ENCODE measurements around the gene PDSS2. TPM values are rescaled to one million over a fixed set of nuclear protein-coding genes. Genes with fewer than 3 reads are reported as not detected.
A peak's percentile ranks its signal among the peaks of the same experiment; 100 is the strongest.
"Not testable (repeated sequence)": the region's sequence is repeated elsewhere in the genome, so short reads cannot be mapped to it uniquely, and the experiment has no call there.

PDSS2 gene
- polyA plus RNA-seq, 4 donors, result 6.5 to 14.8 (median 11.6) TPM

DNA sequence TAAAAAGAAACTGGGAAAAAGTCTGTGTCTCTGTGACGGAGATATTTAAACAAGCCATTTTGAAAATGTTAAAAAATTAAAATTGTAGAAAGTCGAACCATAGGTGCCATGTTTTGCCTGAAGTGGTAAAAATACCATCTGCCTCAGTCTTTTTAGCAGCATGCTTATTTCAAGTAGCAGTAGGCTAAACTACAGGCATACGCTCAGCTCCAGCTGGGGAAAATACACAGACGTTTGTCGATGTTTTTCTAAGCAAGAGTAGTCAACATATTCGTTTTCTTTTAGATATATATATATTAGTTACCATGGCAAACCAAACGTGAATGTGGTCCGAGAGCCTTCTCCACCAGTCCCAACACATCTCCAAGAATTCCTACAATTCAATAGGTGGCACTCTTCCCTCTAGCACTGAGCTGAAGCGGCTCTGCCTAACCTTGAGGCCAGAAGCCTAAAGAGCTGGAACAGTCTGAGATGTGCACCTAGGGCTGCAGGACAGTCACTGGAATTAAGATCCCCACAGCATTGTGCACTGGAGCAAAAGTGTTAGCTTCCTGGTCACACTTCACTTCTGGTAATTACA lies 273.9 kb downstream of the PDSS2 start:
- Histone ChIP-seq H3K4me3 (ENCODE audit: low read depth in 1 of 3, low read length in 3 of 3) (no peak overlapping the region), H3K27me3 (ENCODE audit: control insufficient read depth in 3 of 3, insufficient read depth in 3 of 3, low read length in 3 of 3) (no peaks in the 10 kb centered on the region), H3K4me1 (ENCODE audit: control insufficient read depth in 3 of 3, insufficient read depth in 2 of 3, low read depth in 1 of 3, low read length in 2 of 3) (no peaks in the 10 kb centered on the region), H3K9me3 (ENCODE audit: control insufficient read depth in 2 of 2, insufficient read depth in 1 of 2, low read depth in 1 of 2, low read length in 1 of 2) (no peaks in the 10 kb centered on the region), H3K36me3 (ENCODE audit: control insufficient read depth in 3 of 3, insufficient read depth in 2 of 3, low read depth in 1 of 3, low read length in 3 of 3) (peaks cover 0 to 11% (median 0%) of the 10 kb centered on the region in 3 donors), H3K27ac (ENCODE audit: low read depth in 1 of 3, low read length in 2 of 3) (no peak overlapping the region)
- peak; percentile 27 to 38 for DNase-seq
- no peak for FAIRE-seq
- 72 to 85% (median 83%) methylated on average over 9 of the region's 9 CpGs for WGBS, 3 donors

DNA sequence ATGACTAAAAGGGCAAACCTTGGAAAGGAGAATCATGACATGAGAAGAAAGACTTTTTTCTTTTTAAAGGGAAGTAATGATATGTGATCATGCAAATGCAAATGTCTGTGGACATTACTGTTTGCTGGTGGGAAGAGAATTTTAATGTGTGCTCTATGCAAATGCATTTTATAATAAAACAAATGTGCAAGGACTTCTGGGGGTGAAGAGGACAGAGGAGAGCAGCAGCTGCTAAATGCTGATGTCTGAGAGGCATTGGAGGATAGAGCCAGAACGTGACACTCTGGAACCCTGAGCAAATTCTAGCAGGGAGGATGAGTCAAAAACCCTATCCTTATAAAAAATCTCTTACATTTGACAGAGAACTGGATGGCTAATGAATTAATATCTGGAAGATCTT lies 274.9 kb downstream of the PDSS2 start:
- WGBS, 3 donors, result 74 to 90% (median 88%) methylated on average over 1 of the region's 1 CpG
- Histone ChIP-seq H3K9me3 (ENCODE audit: control insufficient read depth in 2 of 2, insufficient read depth in 1 of 2, low read depth in 1 of 2, low read length in 1 of 2) (no peaks in the 10 kb centered on the region), H3K36me3 (ENCODE audit: control insufficient read depth in 3 of 3, insufficient read depth in 2 of 3, low read depth in 1 of 3, low read length in 3 of 3) (peaks cover 0 to 9% (median 0%) of the 10 kb centered on the region in 3 donors), H3K4me3 (ENCODE audit: low read depth in 1 of 3, low read length in 3 of 3) (no peak overlapping the region), H3K4me1 (ENCODE audit: control insufficient read depth in 3 of 3, insufficient read depth in 2 of 3, low read depth in 1 of 3, low read length in 2 of 3) (no peaks in the 10 kb centered on the region), H3K27ac (ENCODE audit: low read depth in 1 of 3, low read length in 2 of 3) (no peak overlapping the region), H3K27me3 (ENCODE audit: control insufficient read depth in 3 of 3, insufficient read depth in 3 of 3, low read length in 3 of 3) (no peaks in the 10 kb centered on the region)
- FAIRE-seq, result no peak
- DNase-seq, result no peak

GRCh38 chr6:107180099-107180498 lies 279.3 kb downstream of the PDSS2 start:
- FAIRE-seq, result no peak
- WGBS, 3 donors, result 98 to 100% (median 99%) methylated on average over 2 of the region's 2 CpGs
- DNase-seq, result no peak
- H3K9me3 ChIP-seq (ENCODE audit: control insufficient read depth in 2 of 2, insufficient read depth in 1 of 2, low read depth in 1 of 2, low read length in 1 of 2), result no peaks in the 10 kb centered on the region
- no peak overlapping the region for H3K4me3 ChIP-seq (ENCODE audit: low read depth in 1 of 3, low read length in 3 of 3)
- no peaks in the 10 kb centered on the region for H3K27me3 ChIP-seq (ENCODE audit: control insufficient read depth in 3 of 3, insufficient read depth in 3 of 3, low read length in 3 of 3)
- H3K27ac ChIP-seq (ENCODE audit: low read depth in 1 of 3, low read length in 2 of 3), result no peak overlapping the region
- H3K36me3 ChIP-seq (ENCODE audit: control insufficient read depth in 3 of 3, insufficient read depth in 2 of 3, low read depth in 1 of 3, low read length in 3 of 3), result no peaks in the 10 kb centered on the region
- no peaks in the 10 kb centered on the region for H3K4me1 ChIP-seq (ENCODE audit: control insufficient read depth in 3 of 3, insufficient read depth in 2 of 3, low read depth in 1 of 3, low read length in 2 of 3)

DNA sequence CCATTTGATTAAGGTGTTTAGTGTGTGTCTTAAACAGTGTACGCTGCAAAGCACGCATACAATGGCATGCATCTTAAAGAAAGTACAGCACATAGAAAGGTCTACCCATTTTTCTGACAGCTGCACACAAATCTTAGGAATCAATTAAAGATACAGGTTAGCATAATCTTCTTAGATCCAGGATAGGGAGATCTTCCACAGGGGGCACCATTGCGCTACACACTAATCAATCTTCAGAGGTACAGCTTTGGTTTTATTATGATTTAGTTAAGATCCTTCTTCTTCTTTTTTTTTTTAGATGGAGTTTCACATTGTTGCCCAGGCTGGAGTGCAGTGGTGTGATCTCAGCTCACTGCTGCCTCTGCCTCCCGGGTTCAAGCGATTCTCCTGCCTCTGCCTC lies 280.4 kb downstream of the PDSS2 start:
- no peaks in the 10 kb centered on the region for H3K4me1 ChIP-seq (ENCODE audit: control insufficient read depth in 3 of 3, insufficient read depth in 2 of 3, low read depth in 1 of 3, low read length in 2 of 3)
- 94 to 97% (median 96%) methylated on average over 5 of the region's 5 CpGs for WGBS, 3 donors
- no peaks in the 10 kb centered on the region for H3K9me3 ChIP-seq (ENCODE audit: control insufficient read depth in 2 of 2, insufficient read depth in 1 of 2, low read depth in 1 of 2, low read length in 1 of 2)
- DNase-seq, result peak in 1 of 2 donors; percentile 12
- H3K27me3 ChIP-seq (ENCODE audit: control insufficient read depth in 3 of 3, insufficient read depth in 3 of 3, low read length in 3 of 3), result no peaks in the 10 kb centered on the region
- H3K36me3 ChIP-seq (ENCODE audit: control insufficient read depth in 3 of 3, insufficient read depth in 2 of 3, low read depth in 1 of 3, low read length in 3 of 3), result no peaks in the 10 kb centered on the region
- H3K4me3 ChIP-seq (ENCODE audit: low read depth in 1 of 3, low read length in 3 of 3), result no peak overlapping the region
- H3K27ac ChIP-seq (ENCODE audit: low read depth in 1 of 3, low read length in 2 of 3), result no peak overlapping the region
- no peak for FAIRE-seq

DNA sequence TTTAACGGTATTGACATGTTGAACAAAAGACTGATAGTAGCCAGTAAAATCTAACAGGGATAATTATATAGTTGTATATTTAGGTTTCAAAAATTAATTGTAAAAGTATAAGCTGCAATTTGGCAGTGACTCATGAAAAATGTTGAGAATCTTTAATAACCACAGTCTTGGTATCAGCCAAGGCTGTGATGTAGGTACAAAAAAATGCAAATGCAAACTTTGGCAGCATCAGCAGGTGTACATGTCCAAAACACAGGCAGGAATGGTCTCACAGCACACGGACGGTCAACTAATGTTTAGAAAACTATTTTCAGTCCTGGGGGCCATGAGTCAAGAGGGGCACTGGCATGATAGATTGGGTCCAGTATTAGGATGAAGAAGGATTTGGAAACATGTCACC lies 285.6 kb downstream of the PDSS2 start:
- FAIRE-seq, result no peak
- 90 to 98% (median 94%) methylated on average over 3 of the region's 3 CpGs for WGBS, 3 donors
- Histone ChIP-seq H3K4me3 (ENCODE audit: low read depth in 1 of 3, low read length in 3 of 3) (no peak overlapping the region), H3K27ac (ENCODE audit: low read depth in 1 of 3, low read length in 2 of 3) (no peak overlapping the region), H3K27me3 (ENCODE audit: control insufficient read depth in 3 of 3, insufficient read depth in 3 of 3, low read length in 3 of 3) (no peaks in the 10 kb centered on the region), H3K36me3 (ENCODE audit: control insufficient read depth in 3 of 3, insufficient read depth in 2 of 3, low read depth in 1 of 3, low read length in 3 of 3) (peaks cover 0 to 3% (median 0%) of the 10 kb centered on the region in 3 donors), H3K4me1 (ENCODE audit: control insufficient read depth in 3 of 3, insufficient read depth in 2 of 3, low read depth in 1 of 3, low read length in 2 of 3) (no peaks in the 10 kb centered on the region), H3K9me3 (ENCODE audit: control insufficient read depth in 2 of 2, insufficient read depth in 1 of 2, low read depth in 1 of 2, low read length in 1 of 2) (peaks cover 0 to 14% of the 10 kb centered on the region in 2 donors)
- no peak for DNase-seq

GRCh38 chr6:107171513-107171912 lies 287.9 kb downstream of the PDSS2 start:
- no peaks in the 10 kb centered on the region for H3K27me3 ChIP-seq (ENCODE audit: control insufficient read depth in 3 of 3, insufficient read depth in 3 of 3, low read length in 3 of 3)
- no peaks in the 10 kb centered on the region for H3K4me1 ChIP-seq (ENCODE audit: control insufficient read depth in 3 of 3, insufficient read depth in 2 of 3, low read depth in 1 of 3, low read length in 2 of 3)
- no peak overlapping the region for H3K4me3 ChIP-seq (ENCODE audit: low read depth in 1 of 3, low read length in 3 of 3)
- 89 to 98% (median 94%) methylated on average over 5 of the region's 5 CpGs for WGBS, 3 donors
- DNase-seq, result no peak
- peaks cover 0 to 3% (median 0%) of the 10 kb centered on the region in 3 donors for H3K36me3 ChIP-seq (ENCODE audit: control insufficient read depth in 3 of 3, insufficient read depth in 2 of 3, low read depth in 1 of 3, low read length in 3 of 3)
- H3K9me3 ChIP-seq (ENCODE audit: control insufficient read depth in 2 of 2, insufficient read depth in 1 of 2, low read depth in 1 of 2, low read length in 1 of 2), result peaks cover 0 to 14% of the 10 kb centered on the region in 2 donors
- no peak for FAIRE-seq
- H3K27ac ChIP-seq (ENCODE audit: low read depth in 1 of 3, low read length in 2 of 3), result no peak overlapping the region

DNA sequence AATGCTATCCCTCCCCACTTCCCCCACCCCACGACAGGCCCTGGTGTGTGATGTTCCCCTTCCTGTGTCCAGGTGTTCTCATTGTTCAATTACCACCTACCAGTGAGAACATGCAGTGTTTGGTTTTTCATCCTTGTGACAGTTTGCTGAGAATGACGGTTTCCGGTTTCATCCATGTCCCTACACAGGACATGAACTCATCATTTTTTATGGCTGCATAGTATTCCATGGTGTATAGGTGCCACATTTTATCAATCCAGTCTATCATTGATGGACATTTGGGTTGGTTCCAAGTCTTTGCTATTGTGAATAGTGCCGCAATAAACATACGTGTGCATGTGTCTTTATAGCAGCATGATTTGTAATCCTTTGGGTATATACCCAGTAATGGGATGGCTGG lies 295.1 kb downstream of the PDSS2 start:
- H3K27me3 ChIP-seq (ENCODE audit: control insufficient read depth in 3 of 3, insufficient read depth in 3 of 3, low read length in 3 of 3); H3K4me1 ChIP-seq (ENCODE audit: control insufficient read depth in 3 of 3, insufficient read depth in 2 of 3, low read depth in 1 of 3, low read length in 2 of 3); H3K9me3 ChIP-seq (ENCODE audit: control insufficient read depth in 2 of 2, insufficient read depth in 1 of 2, low read depth in 1 of 2, low read length in 1 of 2); DNase-seq; FAIRE-seq; H3K36me3 ChIP-seq (ENCODE audit: control insufficient read depth in 3 of 3, insufficient read depth in 2 of 3, low read depth in 1 of 3, low read length in 3 of 3); H3K27ac ChIP-seq (ENCODE audit: low read depth in 1 of 3, low read length in 2 of 3); H3K4me3 ChIP-seq (ENCODE audit: low read depth in 1 of 3, low read length in 3 of 3): not testable (repeated sequence)
- 89 to 100% (median 90%) methylated on average over 3 to 4 of the region's 5 CpGs for WGBS, 3 donors

GRCh38 chr6:107161521-107161920 lies 297.8 kb downstream of the PDSS2 start:
- no peak overlapping the region for H3K4me3 ChIP-seq (ENCODE audit: low read depth in 1 of 3, low read length in 3 of 3)
- H3K9me3 ChIP-seq (ENCODE audit: control insufficient read depth in 2 of 2, insufficient read depth in 1 of 2, low read depth in 1 of 2, low read length in 1 of 2), result no peaks in the 10 kb centered on the region
- FAIRE-seq, result no peak
- WGBS, 3 donors, result 95 to 99% (median 97%) methylated on average over 3 of the region's 3 CpGs
- H3K27ac ChIP-seq (ENCODE audit: low read depth in 1 of 3, low read length in 2 of 3), result no peak overlapping the region
- no peak for DNase-seq
- H3K27me3 ChIP-seq (ENCODE audit: control insufficient read depth in 3 of 3, insufficient read depth in 3 of 3, low read length in 3 of 3), result no peaks in the 10 kb centered on the region
- no peaks in the 10 kb centered on the region for H3K36me3 ChIP-seq (ENCODE audit: control insufficient read depth in 3 of 3, insufficient read depth in 2 of 3, low read depth in 1 of 3, low read length in 3 of 3)
- H3K4me1 ChIP-seq (ENCODE audit: control insufficient read depth in 3 of 3, insufficient read depth in 2 of 3, low read depth in 1 of 3, low read length in 2 of 3), result no peaks in the 10 kb centered on the region

GRCh38 chr6:107156617-107157016 lies 302.7 kb downstream of the PDSS2 start:
- H3K27ac ChIP-seq (ENCODE audit: low read depth in 1 of 3, low read length in 2 of 3), result no peak overlapping the region
- no peak overlapping the region for H3K4me3 ChIP-seq (ENCODE audit: low read depth in 1 of 3, low read length in 3 of 3)
- no peaks in the 10 kb centered on the region for H3K27me3 ChIP-seq (ENCODE audit: control insufficient read depth in 3 of 3, insufficient read depth in 3 of 3, low read length in 3 of 3)
- H3K4me1 ChIP-seq (ENCODE audit: control insufficient read depth in 3 of 3, insufficient read depth in 2 of 3, low read depth in 1 of 3, low read length in 2 of 3), result peaks cover 0 to 28% (median 3%) of the 10 kb centered on the region in 3 donors
- DNase-seq (peak; percentile 5 to 36), FAIRE-seq (no peak)
- H3K9me3 ChIP-seq (ENCODE audit: control insufficient read depth in 2 of 2, insufficient read depth in 1 of 2, low read depth in 1 of 2, low read length in 1 of 2), result no peaks in the 10 kb centered on the region
- no peaks in the 10 kb centered on the region for H3K36me3 ChIP-seq (ENCODE audit: control insufficient read depth in 3 of 3, insufficient read depth in 2 of 3, low read depth in 1 of 3, low read length in 3 of 3)
- 38 to 81% (median 51%) methylated on average over 2 of the region's 2 CpGs for WGBS, 3 donors

Measured in small intestine (tissue), 7 donors.